Measurements from ENCODE around the gene SEC62.

SEC62 gene

GRCh38 chr3:169952045-169952444, 14.6 kb upstream of the SEC62 start:
- no peak overlapping the region for H3K4me3 ChIP-seq (ENCODE audit: low read depth, low read length)
- DNase-seq (ENCODE audit: low read depth), result no peak
- no peak for TF ChIP-seq CTCF (conservative IDR thresholded peaks at IDR 0.05; ENCODE audit: low read depth, low read length)

- H3K4me3 ChIP-seq (ENCODE audit: low read depth, low read length), result no peak overlapping the region
- TF ChIP-seq CTCF (conservative IDR thresholded peaks at IDR 0.05; ENCODE audit: low read depth, low read length), result no peak
- DNase-seq (ENCODE audit: low read depth), result no peak
Observed at GRCh38 chr3:169953462-169954141, 13.0 kb upstream of the SEC62 start.

GRCh38 chr3:169954142-169954756, 12.4 kb upstream of the SEC62 start:
- no peak for TF ChIP-seq CTCF (conservative IDR thresholded peaks at IDR 0.05; ENCODE audit: low read depth, low read length)
- DNase-seq (ENCODE audit: low read depth), result no peak
- no peak overlapping the region for H3K4me3 ChIP-seq (ENCODE audit: low read depth, low read length)

- no peak for DNase-seq (ENCODE audit: low read depth)
- TF ChIP-seq CTCF (conservative IDR thresholded peaks at IDR 0.05; ENCODE audit: low read depth, low read length), result no peak
- no peak overlapping the region for H3K4me3 ChIP-seq (ENCODE audit: low read depth, low read length)
Observed at GRCh38 chr3:169955406-169955805, 11.2 kb upstream of the SEC62 start.

GRCh38 chr3:169964176-169964575, 2.4 kb upstream of the SEC62 start:
- no peak overlapping the region for H3K4me3 ChIP-seq (ENCODE audit: low read depth, low read length)
- TF ChIP-seq CTCF (conservative IDR thresholded peaks at IDR 0.05; ENCODE audit: low read depth, low read length), result no peak
- DNase-seq (ENCODE audit: low read depth), result peak; percentile 17

- no peak for TF ChIP-seq CTCF (conservative IDR thresholded peaks at IDR 0.05; ENCODE audit: low read depth, low read length)
- peak; percentile 30 for DNase-seq (ENCODE audit: low read depth)
- peak overlapping the region; percentile 86 for H3K4me3 ChIP-seq (ENCODE audit: low read depth, low read length)
Observed at GRCh38 chr3:169965562-169966427, 812 bp upstream of the SEC62 start.

All from choroid plexus epithelial cell (primary cell).